GM11168 (cell line): ENCODE measurements around the gene ZNF860.
"Not testable (repeated sequence)": the region's sequence is repeated elsewhere in the genome, so short reads cannot be mapped to it uniquely, and the experiment has no call there.

Experiments used
- in situ Hi-C: fragments of 300-500 bp; cut with MboI; formaldehyde crosslinking; loops from one replicate; pipeline ENCODE4 v1.12.0; 2022; ENCODE audit warnings: low sequenced_read_pairs; ENCODE audit not compliant: unreplicated experiment

Gene ZNF860

DNA sequence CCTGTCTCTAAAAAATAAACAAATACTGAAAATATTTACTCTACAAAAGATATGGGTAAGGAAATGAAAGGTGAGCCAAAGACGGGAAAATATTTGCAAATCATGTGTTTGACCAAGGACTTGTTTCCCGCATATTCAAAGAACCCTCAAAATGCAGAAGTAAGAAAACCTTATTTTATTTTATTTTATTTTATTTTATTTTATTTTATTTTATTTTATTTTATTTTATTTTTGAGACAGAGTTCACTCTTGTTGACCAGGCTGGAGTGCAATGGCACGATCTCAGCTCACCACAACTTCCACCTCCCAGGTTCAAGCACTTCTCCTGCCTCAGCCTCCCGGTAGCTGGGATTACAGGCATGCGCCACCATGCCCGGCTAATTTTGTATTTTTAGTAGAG is 11.4 kb downstream of the ZNF860 start:
- in situ Hi-C loops: not testable (repeated sequence)

DNA sequence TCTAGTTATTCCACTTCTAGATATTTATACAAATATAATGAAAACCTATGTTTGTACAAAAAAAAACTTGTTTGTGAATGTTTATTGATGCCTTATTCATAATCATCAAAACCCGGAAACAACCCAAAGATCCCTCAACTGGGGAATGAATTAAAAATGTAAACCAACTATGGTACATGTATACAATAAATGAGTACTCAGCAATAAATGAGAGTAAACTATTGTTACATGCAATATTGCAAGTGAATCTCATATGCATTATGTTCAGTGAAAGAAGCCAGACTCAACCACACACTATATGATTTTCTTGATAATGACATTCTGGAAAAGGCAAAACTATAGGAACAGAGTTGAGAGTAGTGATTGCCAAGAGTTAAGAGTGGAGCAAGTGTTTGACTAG is 12.3 kb downstream of the ZNF860 start:
- in situ Hi-C loops: no loop called here

DNA sequence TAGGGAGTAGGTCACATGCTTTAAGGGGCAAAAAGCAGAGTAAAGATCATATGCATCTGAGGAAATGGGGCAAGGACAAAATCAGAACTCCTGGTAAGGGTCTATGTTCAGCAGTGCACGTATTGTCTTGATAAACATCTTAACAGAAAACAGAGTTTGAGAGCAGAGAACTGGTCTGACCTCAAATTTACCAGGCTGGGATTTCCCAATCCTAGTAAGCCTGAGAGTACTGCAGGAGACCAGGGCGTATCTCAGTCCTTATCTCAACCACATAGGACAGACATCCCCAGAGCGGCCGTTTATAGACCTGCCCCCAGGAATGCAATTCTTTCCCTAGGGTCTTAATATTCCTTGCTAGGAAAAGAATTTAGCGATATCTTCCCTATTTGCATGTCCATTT is 13.5 kb downstream of the ZNF860 start:
- in situ Hi-C loops: not testable (repeated sequence)

DNA sequence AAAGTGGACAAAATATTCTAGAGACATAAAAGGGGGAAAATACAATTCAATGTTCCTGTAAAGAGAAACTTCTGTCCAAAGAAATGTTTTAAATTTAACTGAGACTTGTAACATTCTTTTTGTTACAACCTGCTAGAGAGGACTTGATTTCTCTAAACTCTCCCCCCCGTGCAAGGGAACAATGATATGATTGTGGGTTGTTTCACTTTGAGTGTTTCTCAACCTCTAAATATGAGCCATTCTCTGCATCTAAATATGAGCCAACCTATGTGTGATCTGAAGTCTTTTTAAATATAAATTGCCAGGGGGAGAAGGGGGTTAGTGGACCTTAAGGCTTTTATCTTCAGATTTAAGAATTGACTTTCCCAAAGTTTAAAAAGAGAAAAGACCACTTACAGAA is 14.6 kb downstream of the ZNF860 start:
- in situ Hi-C loops: no loop called here

DNA sequence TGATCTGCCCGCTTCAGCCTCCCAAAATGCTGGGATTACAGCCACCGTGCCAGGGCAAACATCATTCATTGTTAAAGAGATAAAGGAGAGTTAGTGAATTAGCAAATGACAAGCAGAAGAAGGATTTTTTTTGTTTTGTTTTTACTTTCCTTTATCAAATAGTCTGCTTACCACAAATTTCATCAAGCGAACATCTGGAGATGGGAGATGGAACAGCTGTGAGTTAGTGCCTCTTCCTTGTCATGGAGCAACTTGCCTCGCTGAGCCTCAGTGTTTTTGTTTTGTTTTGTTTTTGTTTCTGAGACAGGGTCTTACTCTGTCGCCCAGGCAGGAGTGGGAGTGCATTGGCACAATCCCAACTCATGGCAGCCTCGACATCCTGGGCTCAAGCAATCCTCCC is 15.9 kb downstream of the ZNF860 start:
- in situ Hi-C loops: no loop called here

DNA sequence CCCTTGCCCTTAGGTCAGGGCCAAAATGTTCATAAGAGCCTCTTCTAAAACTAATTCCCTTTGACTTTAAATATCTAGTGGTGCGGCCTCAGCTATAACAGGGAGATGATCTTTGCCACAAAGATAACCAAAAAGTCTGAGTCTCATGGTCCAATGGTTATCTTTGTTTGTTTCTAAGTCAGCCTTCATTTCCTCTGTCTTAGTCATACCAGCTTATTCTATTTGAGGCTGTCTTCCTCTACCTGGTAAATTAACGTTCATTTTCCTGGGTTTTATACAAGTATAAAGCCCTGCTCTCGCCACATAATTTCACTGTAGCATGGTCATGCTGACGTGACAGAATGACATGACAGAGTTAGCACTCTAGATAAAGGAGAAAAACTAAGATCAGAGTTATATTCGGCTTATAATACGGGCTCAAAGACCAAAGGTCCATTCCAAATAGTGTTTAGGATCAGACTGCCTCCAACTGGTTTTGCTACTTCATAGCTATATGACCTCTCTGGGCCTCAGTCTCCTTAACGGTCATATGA is 18.4 kb downstream of the ZNF860 start:
- in situ Hi-C loops: no loop called here

DNA sequence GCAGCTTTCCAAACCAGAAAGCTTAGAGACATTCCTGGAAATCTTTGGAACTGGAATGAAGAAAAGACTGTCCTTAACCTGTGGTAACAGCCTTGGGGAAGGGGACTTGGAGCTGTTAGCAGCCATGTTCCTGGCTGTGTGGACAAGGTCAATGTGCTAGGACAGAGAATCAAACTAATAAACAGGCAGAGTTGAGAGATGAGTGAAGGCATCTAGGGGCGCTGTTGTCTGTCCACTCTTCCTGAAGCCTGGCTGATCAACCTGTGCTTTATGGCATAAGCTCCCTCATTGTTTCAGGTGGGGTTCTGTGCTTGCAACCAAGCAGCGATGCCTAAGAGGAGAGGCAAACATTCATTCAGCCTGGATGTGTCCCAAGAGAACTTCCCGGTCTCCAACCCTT is 19.3 kb downstream of the ZNF860 start:
- in situ Hi-C loops: no loop called here

DNA sequence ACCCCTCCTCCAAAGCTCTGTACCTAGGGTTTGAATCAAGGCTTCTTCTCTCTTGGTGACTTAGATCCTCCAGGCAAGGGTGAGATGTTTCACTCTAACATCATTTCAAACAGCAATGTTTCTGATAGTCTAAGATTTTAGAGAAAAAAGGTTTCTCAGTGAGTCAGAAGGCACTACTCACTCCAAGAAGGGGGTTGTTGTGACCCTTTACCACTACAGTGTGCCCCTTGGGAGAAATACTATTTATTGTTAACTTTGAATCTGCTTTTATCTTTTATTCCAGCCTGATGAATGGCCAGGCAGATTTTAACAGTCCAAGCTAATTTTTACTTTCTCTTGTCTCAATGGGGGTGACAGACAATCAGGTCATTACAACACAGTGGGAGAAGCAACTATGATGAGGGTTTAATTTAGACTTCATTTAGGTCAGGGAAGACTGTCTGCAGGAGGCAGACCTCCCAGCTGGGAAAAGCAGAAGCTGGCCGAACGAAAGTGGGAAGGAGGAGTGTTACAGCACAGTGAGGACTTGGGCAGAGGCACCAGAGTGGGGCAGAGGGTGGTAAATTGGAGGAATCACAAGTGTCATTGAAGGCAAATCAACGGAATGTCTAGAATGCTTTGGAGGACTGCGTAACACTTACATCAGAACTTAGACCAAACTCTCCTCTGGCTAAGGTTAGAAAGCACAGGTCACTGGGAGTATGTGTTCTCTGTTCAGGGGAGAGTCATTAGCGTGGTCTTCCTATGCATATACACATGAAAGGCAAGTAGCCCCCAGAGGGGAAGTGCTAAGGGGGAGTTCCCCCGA is 21.2 kb downstream of the ZNF860 start:
- in situ Hi-C loops: no loop called here

DNA sequence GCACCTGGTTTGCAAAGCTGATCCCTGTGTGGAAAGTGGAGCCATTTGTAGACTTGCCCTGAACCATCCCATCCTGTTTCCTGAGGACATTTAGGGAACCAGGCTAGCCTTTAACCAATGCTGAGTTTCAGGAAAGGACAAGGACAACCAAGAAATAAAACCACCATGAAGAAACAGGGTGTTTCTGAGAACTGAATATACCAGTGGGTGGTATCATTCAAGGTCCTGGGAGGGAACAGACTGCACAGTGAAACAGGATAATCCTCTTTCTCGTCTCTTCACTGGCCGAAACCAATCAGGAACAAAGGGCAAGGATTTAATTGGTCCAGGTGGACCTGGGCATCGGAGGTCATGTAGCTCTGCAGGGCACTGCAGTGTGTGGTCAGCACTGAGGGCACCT is 21.8 kb downstream of the ZNF860 start:
- in situ Hi-C loops: no loop called here

DNA sequence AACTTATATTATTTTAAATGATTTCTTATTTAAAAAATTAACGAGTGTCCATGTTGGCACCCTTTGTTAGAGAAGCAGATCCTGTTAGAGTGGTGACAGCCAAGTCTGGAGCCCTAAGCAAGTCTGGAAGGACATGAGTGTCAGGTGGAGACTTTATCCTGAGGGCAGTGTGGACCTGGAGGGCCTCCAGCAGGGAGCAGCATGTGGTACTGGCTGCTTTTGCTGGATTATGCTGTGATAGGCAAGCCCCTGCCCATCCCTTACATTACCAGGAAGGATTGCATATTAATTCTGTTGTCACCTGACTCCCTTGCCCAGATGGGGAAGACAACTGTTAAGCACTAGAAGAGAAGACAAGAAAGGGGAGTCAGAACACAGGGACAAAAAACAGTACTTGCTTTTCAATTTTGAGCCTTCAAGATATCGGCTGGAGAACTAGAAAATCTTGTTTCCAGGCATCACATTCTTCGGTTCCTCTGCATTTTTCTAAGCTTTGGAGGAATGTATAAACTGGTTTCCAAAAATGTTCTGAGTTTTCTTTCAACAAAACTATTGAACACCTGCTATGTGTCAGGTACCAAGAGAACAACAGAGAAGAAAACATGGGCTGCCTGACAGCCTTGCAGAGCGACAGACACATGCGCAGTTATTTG is 22.7 kb downstream of the ZNF860 start:
- in situ Hi-C loops: no loop called here

DNA sequence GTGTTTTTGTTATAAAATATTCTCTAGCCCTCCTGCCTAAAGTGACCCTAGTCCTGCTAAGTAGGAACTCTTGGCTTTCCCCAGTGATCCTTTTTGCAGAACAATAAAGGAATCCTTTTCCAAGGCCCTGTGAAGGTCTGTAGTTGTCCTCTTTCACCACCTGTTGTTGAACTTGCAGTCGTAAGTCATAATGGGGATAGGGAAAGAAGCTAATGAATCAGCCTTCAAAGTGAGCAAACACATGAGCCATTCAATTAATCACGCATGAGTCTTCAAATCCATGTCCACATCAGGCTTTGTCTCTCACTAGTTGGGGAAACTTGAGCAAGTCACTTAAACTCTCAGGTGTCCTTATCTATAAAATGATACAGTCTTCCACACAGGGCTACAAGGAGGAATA is 27.6 kb downstream of the ZNF860 start:
- in situ Hi-C loops: no loop called here

DNA sequence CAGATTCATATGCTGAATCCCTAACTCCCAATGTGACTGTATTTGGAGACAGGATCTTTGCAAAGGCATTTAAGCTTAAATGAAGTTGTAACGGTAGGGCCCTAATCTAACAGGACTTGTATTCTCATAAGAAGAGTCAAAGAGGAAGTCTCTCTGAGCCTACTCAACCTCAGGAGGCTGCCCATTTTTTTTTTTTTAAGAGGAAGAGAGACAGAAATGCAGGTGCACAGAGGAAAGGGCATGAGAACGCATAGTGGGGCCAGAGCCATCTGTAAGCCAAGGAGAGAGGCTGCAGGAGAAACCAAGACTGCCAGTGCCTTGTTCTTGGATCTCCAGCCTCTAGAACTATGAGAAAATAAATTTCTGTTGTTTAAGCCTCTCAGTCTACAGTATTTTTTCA is 28.4 kb downstream of the ZNF860 start:
- in situ Hi-C loops: no loop called here

DNA sequence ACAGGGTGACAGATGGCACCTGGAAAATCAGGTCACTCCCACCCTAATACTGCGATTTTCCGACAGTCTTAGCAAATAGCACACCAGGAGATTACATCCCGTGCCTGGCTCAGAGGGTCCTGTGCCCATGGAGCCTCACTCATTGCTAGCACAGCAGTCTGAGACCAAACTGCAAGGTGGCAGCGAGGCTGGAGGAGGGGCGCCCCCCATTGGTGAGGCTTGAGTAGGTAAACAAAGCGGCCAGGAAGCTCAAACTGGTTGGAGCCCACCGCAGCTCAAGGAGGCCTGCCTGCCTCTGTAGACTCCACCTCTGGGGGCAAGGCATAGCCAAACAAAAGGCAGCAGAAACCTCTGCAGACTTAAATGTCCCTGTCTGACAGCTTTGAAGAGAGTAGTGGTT is 29.1 kb downstream of the ZNF860 start:
- in situ Hi-C loops: not testable (repeated sequence)

DNA sequence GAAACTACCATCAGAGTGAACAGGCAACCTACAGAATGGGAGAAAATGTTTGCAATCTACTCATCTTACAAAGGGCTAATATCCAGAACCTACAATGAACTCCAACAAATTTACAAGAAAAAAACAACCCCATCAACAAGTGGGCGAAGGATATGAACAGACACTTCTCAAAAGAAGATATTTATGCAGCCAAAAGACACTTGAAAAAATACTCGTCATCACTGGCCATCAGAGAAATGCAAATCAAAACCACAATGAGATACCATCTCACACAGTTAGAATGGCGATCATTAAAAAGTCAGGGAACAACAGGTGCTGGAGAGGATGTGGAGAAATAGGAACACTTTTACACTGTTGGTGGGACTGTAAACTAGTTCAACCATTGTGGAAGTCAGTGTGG is 34.1 kb downstream of the ZNF860 start:
- in situ Hi-C loops: not testable (repeated sequence)

DNA sequence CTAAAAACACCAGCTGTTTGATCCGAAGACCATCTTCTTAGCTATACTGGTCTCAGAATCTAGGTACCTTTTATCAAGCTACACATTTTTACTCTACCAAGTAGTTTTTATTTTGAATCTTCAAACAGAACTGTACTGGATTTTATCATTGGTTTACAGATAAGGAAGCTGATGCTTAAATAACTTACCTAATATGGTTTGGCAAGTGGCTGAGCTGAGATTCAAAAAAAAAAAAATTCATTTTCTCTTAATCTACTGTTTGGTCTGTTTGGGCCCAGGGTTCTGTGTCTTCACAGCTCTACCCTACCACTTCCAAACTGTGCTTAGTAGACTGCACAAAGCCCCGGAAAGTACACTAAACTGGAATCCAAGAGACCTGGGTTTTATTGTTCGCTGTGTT is 35.7 kb downstream of the ZNF860 start:
- in situ Hi-C loops: no loop called here

DNA sequence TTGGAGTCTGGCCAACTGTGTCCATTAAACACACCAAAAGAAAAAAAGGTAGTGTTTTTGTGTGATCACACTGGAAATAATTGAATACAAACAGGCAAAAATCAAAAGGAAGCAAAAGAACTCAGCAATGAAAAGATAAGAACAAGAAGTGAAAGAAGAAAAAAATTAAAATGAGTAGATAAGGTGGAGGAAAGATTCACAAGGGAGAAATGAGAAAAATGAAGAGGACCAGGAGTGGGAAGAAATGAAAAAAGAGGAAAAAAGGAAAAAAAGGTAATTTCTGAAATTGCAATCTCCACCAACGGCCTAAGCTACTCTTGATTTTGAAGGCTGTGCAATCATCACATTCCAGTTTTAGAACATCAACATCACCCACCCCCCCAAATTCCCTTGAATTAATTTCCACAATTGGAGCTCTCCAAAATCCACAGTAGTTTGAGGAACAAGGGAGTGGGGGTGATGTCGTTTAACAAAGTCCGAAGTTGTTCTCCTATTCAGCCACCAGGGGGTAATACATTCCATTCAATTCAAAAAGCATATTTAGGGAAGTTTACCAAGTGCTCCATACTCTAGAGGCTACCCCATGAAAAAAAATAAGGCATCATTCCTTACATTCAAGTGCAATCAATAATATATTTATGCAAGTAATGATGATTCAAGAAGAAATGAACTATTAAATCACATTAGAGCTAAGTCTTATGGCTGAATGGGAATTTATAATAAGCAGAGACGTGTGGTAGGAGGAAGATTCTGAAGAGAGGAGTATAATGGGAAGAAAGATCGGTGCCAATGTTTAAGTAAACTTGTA is 37.4 kb downstream of the ZNF860 start:
- in situ Hi-C loops: no loop called here

DNA sequence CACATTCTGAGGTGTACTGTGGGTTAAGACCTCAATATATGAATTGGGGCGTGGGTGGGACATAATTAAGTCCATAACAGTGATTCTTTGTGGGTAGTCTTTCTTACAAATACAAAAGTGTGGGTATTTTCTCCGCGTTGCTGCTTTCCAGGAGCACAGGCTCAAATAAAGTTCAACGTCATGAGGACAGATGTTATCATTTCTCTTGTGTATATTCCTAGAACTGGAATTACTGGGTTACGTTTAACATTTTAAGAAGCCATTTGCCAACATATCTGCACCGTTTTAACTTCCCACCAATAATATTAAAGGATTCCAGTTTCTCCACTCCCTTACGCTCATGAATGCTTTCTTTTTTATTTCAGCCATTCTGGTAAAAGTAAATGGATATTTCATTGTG is 39.6 kb downstream of the ZNF860 start:
- in situ Hi-C loops: loop anchor here (5.0 kb wide), 1 partner anchor 121 kb away; no protein-coding TSS in a partner anchor

DNA sequence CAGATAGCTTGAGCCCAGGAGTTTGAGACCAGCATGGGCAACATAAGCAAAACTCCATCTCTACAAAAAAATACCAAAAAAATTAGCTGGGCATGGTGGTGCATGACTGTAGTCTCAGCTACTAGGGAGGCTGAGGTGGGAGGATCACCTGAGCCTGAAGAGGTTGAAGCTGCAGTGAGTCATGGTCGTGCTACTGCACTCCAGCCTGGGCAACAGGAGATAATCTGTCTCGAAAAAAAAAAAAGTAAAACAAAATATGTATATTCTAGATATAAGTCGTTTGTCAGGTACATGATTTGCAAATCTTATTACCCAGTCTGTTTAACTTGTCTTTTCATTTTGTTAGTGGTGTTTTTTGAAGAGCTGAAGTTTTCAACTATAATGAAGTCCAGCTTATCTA is 40.2 kb downstream of the ZNF860 start:
- in situ Hi-C loops: loop anchor here (5.0 kb wide), 1 partner anchor 121 kb away; no protein-coding TSS in a partner anchor

DNA sequence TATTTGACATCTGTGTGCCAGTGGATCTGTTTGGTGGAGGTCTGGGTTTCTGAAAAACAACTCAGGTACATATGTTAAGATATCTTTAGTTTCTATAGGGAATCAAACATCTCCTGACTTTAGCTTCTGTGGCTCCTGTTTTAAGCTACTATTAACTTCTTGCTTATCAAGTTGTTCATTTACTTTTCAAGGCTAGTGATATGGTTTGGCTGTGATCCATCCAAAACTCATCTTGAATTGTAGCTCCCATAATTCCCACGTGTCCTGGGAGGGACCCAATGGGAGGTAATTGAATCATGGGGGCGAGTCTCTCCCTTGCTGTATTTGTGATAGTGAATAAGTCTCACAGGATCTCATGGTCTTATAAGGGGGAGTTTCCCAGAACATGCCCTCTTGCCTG is 41.4 kb downstream of the ZNF860 start:
- in situ Hi-C loops: loop anchor here (5.0 kb wide), 1 partner anchor 119 kb away; no protein-coding TSS in a partner anchor

DNA sequence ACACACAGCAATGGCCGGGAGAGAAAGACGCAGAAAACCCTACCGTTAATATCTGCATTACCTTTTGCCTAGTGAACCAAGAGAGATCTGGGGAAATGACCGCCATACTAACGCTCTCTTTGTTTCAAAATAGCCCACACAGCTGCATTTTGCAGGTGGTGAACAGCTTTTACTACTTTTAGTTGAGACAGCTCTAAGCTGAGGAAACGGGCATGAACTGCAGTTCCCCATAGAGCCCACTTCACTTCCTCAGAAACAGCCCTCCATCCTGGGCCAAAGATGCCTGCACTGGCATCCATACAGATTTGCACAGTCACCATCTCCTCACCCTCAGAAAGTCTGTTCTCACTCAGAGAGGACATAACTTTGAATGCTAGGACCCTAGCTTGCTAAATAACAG is 45.0 kb downstream of the ZNF860 start:
- in situ Hi-C loops: no loop called here

DNA sequence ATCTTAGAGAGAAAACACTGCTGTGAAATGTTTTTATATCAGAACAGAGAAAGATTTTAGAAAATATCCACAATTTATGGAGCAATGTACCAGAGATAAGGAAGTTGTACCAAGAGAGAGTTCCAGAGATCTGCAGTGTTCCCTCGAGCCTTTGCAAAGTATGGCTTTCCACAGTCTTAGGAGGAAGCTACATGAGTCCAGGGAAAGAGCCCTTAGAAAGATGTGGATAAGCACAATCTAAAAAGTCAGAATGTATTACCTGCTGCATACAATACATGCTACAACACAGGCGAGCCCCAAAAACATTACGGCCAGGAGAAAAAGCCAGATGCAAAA is 56.4 kb downstream of the ZNF860 start:
- in situ Hi-C loops: no loop called here
